HL-60 (cell line): ENCODE results near the gene DNAJA3.

Experiments used
- DNase-seq, 2 experiments: peaks; one replicate each; pipeline ENCODE4 v3.0.0-alpha.2; 2010 to 2020; ENCODE audit warnings: low read depth in 1 of 2, low spot score in 1 of 2
- H3K27ac ChIP-seq: fragments of 250-450 bp; sonication (Bioruptor Pico); replicated peaks from 2 replicates; pipeline ENCODE4 v1.5.1; 2020; ENCODE audit warnings: mild to moderate bottlenecking, moderate library complexity
- H3K27me3 ChIP-seq: fragments of 250-450 bp; sonication (Bioruptor Pico); 2 replicates; pipeline ENCODE4 v1.5.1; 2021; ENCODE audit warnings: mild to moderate bottlenecking, moderate library complexity; ENCODE audit not compliant: insufficient read depth, poor library complexity, severe bottlenecking
- H3K4me3 ChIP-seq: replicated peaks from 2 replicates; pipeline ENCODE4 v1.5.1; 2011; ENCODE audit warnings: mild to moderate bottlenecking, control low read depth, low read length; ENCODE audit not compliant: insufficient read depth
- GABPA ChIP-seq: IDR thresholded peaks from 2 replicates; pipeline ENCODE4 v1.6.1; 2012; ENCODE audit warnings: low read depth
- POLR2AphosphoS5 ChIP-seq: IDR thresholded peaks from 2 replicates; pipeline ENCODE4 v1.6.1; 2012; ENCODE audit warnings: low read depth
- SPI1 ChIP-seq: IDR thresholded peaks from 2 replicates; pipeline ENCODE4 v1.6.1; 2012; ENCODE audit warnings: low read depth, mild to moderate bottlenecking, borderline replicate concordance
- TF ChIP-seq, protein P1 (sequence below): IDR thresholded peaks from 2 replicates; pipeline ENCODE4 v1.6.1; 2012; ENCODE audit warnings: low read depth; ENCODE audit not compliant: insufficient replicate concordance
- TF ChIP-seq, protein P2 (sequence below): IDR thresholded peaks from one replicate; pipeline ENCODE4 v1.5.1; 2011; ENCODE audit warnings: low read length, control low read depth, inconsistent platforms; ENCODE audit not compliant: insufficient read depth

The DNAJA3 gene

GRCh38 chr16:4385789-4386450, 39.7 kb upstream of the DNAJA3 start:
- TF ChIP-seq SPI1 (no peak), POLR2AphosphoS5 (no peak), GABPA (no peak)
- TF ChIP-seq, protein P1, sequence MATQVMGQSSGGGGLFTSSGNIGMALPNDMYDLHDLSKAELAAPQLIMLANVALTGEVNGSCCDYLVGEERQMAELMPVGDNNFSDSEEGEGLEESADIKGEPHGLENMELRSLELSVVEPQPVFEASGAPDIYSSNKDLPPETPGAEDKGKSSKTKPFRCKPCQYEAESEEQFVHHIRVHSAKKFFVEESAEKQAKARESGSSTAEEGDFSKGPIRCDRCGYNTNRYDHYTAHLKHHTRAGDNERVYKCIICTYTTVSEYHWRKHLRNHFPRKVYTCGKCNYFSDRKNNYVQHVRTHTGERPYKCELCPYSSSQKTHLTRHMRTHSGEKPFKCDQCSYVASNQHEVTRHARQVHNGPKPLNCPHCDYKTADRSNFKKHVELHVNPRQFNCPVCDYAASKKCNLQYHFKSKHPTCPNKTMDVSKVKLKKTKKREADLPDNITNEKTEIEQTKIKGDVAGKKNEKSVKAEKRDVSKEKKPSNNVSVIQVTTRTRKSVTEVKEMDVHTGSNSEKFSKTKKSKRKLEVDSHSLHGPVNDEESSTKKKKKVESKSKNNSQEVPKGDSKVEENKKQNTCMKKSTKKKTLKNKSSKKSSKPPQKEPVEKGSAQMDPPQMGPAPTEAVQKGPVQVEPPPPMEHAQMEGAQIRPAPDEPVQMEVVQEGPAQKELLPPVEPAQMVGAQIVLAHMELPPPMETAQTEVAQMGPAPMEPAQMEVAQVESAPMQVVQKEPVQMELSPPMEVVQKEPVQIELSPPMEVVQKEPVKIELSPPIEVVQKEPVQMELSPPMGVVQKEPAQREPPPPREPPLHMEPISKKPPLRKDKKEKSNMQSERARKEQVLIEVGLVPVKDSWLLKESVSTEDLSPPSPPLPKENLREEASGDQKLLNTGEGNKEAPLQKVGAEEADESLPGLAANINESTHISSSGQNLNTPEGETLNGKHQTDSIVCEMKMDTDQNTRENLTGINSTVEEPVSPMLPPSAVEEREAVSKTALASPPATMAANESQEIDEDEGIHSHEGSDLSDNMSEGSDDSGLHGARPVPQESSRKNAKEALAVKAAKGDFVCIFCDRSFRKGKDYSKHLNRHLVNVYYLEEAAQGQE: no peak
- TF ChIP-seq, protein P2, sequence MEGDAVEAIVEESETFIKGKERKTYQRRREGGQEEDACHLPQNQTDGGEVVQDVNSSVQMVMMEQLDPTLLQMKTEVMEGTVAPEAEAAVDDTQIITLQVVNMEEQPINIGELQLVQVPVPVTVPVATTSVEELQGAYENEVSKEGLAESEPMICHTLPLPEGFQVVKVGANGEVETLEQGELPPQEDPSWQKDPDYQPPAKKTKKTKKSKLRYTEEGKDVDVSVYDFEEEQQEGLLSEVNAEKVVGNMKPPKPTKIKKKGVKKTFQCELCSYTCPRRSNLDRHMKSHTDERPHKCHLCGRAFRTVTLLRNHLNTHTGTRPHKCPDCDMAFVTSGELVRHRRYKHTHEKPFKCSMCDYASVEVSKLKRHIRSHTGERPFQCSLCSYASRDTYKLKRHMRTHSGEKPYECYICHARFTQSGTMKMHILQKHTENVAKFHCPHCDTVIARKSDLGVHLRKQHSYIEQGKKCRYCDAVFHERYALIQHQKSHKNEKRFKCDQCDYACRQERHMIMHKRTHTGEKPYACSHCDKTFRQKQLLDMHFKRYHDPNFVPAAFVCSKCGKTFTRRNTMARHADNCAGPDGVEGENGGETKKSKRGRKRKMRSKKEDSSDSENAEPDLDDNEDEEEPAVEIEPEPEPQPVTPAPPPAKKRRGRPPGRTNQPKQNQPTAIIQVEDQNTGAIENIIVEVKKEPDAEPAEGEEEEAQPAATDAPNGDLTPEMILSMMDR: no peak
- Histone ChIP-seq H3K27me3 (no peaks in the 10 kb centered on the region), H3K27ac (no peak overlapping the region), H3K4me3 (no peak overlapping the region)
- DNase-seq: no peak

DNA sequence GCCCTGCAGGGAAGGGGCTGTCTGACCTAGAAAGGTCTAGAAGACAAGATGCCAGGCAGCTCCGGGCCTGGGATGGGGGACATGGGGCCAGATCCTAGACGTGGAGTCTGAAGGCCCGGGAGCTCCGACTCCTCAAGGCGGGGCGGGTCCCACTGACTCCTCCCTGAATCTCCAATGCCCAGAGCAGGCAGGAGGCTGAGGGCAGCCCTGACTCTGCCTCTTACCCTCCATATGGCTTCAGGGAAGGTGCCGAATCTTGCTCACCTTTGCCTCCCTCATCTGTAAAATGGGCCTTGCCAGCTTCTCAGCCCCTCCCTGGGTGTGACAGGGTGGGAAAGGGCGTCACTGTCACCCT, 39.2 kb upstream of the DNAJA3 start:
- no peak overlapping the region for H3K4me3 ChIP-seq
- H3K27ac ChIP-seq: no peak overlapping the region
- TF ChIP-seq, protein P2: no peak
- no peak for TF ChIP-seq SPI1
- no peak for TF ChIP-seq GABPA
- TF ChIP-seq, protein P1: no peak
- TF ChIP-seq POLR2AphosphoS5: no peak
- no peaks in the 10 kb centered on the region for H3K27me3 ChIP-seq
- DNase-seq: no peak

DNA sequence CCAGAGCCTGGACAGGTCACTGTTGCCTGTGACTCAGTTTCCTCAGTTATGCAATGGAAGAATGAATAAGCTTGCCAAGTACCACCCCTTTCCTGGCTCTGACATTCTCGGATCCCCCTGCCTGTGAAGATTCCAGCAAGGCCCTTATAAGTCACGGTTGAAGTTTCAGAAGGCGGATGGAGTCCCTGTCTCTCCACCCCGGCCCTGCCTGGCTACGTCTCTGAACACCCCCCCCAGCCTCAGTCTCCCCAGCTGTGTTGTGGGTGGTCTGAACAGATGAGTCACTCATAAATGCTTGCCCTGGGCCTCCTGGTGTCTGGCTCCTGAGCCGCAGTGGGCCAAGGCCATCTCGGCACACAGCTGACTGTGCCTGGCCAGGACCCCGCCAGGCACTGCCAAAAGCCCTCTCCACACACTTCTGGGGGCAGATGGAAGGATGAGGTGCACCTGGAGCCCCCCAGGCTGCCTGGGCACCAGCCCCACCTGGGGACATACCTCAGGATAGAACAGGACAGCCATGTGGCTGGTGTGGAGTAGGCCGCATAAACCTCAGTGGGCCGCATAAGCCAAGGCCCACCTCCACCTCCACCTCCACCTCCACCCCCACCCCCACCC, 38.6 kb upstream of the DNAJA3 start:
- no peak overlapping the region for H3K27ac ChIP-seq
- H3K27me3 ChIP-seq: no peaks in the 10 kb centered on the region
- DNase-seq: no peak
- no peak for TF ChIP-seq SPI1
- no peak for TF ChIP-seq POLR2AphosphoS5
- TF ChIP-seq, protein P2: no peak
- TF ChIP-seq, protein P1: no peak
- TF ChIP-seq GABPA: no peak
- H3K4me3 ChIP-seq: no peak overlapping the region
